ENCODE data around the gene CAPN11. TPM values are rescaled to one million over a fixed set of nuclear protein-coding genes. Genes with fewer than 3 reads are reported as not detected.

CAPN11 gene
- total and polyA plus RNA-seq, 2 experiments from 2014 or later: 1.1 to 1.7 TPM

- DNase-seq (ENCODE audit: low spot score): no peak
- Histone ChIP-seq H3K27me3 (ENCODE audit: insufficient read depth) (no peaks in the 10 kb centered on the region), H3K36me3 (ENCODE audit: insufficient read depth) (peaks cover 37% of the 10 kb centered on the region), H3K27ac (ENCODE audit: low read depth) (no peak overlapping the region), H3K9me2 (ENCODE audit: insufficient read depth) (no peaks in the 10 kb centered on the region), H3K79me2 (replicated peaks; ENCODE audit: insufficient read depth) (peaks cover 23% of the 10 kb centered on the region), H3F3A (replicated peaks; ENCODE audit: low read depth) (0 out of 2 replicates have a peak, but pooled peaks cover 3% of the 10 kb centered on the region), H4K20me1 (replicated peaks; ENCODE audit: insufficient read depth) (peaks cover 23% of the 10 kb centered on the region), H3K4me2 (no peak overlapping the region), H3K4me3 (no peak overlapping the region), H3K4me1 (ENCODE audit: insufficient read depth) (no peaks in the 10 kb centered on the region), H2AFZ (no peak overlapping the region)
- H3K36me3 Mint-ChIP-seq (ENCODE audit: low read depth): peaks cover 81% of the 10 kb centered on the region
- H3K27me3 Mint-ChIP-seq (ENCODE audit: insufficient read depth, low read depth, poor library complexity): peaks cover 4% of the 10 kb centered on the region
- H3K9me3 Mint-ChIP-seq: no peaks in the 10 kb centered on the region
- ATAC-seq: peak; percentile 28; the same call in 2 of the 3 replicates
- H3K4me3 Mint-ChIP-seq: no peak overlapping the region
- TF ChIP-seq, protein P1, sequence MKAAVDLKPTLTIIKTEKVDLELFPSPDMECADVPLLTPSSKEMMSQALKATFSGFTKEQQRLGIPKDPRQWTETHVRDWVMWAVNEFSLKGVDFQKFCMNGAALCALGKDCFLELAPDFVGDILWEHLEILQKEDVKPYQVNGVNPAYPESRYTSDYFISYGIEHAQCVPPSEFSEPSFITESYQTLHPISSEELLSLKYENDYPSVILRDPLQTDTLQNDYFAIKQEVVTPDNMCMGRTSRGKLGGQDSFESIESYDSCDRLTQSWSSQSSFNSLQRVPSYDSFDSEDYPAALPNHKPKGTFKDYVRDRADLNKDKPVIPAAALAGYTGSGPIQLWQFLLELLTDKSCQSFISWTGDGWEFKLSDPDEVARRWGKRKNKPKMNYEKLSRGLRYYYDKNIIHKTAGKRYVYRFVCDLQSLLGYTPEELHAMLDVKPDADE (IDR thresholded peaks at IDR 0.05): no peak
- TF ChIP-seq ZNF331 (CRISPR knock-in tag; IDR thresholded peaks at IDR 0.05; ENCODE audit: low read depth) (no peak), POLR2AphosphoS5 (IDR thresholded peaks at IDR 0.05; ENCODE audit: low read depth) (no peak), ZNF114 (CRISPR knock-in tag; IDR thresholded peaks at IDR 0.05) (no peak), EZH2phosphoT487 (IDR thresholded peaks at IDR 0.05; ENCODE audit: unreplicated experiment) (no peak), JUNB (IDR thresholded peaks at IDR 0.05; ENCODE audit: unreplicated experiment) (no peak), EZH2 (IDR thresholded peaks at IDR 0.05; ENCODE audit: low read depth, unreplicated experiment) (no peak), CREB1 (CRISPR knock-in tag; IDR thresholded peaks at IDR 0.05; ENCODE audit: low read depth) (no peak), ZNF462 (CRISPR knock-in tag; IDR thresholded peaks at IDR 0.05) (no peak), REST (IDR thresholded peaks at IDR 0.05; ENCODE audit: unreplicated experiment) (no peak), NANOG (IDR thresholded peaks at IDR 0.05; ENCODE audit: borderline replicate concordance) (no peak), CTCF (conservative IDR thresholded peaks at IDR 0.05; ENCODE audit: low read depth in 2 of 2) (no peak), STAT1 (IDR thresholded peaks at IDR 0.05; ENCODE audit: unreplicated experiment) (no peak)
- no peak overlapping the region for H3K27ac Mint-ChIP-seq
- H3K4me1 Mint-ChIP-seq: no peaks in the 10 kb centered on the region; the same call in 2 of the 3 replicates
Measured at GRCh38 chr6:44109212-44109611, 49.4 kb upstream of the CAPN11 start.

Measured in GM23338 (cell line).